WTC11 (cell line): Measurements from ENCODE around the gene MOV10. TPM values are rescaled to one million over a fixed set of nuclear protein-coding genes. Genes with fewer than 3 reads are reported as not detected.

ENCODE experiments used
- ATAC-seq: fragments of 200-7000 bp; cut with Tn5 transposase; 2 replicates; pipeline ENCODE4 v1.10.0; 2021; ENCODE audit warnings: mild to moderate bottlenecking, moderate library complexity
- CTCF ChIA-PET: fragments of 300-600 bp; sonication (Branson Sonifier 250); formaldehyde crosslinking; loops from one replicate; lab custom pipeline; 2021; ENCODE audit warnings: antibody characterized with exemption; lab: Charles Lee
- POLR2A ChIA-PET: fragments of 350-600 bp; sonication (Branson Sonifier 250); formaldehyde crosslinking; loops from one replicate; lab custom pipeline; 2021; ENCODE audit warnings: antibody characterized with exemption; lab: Charles Lee
- DNase-seq: peaks from one replicate; pipeline ENCODE4 v3.0.0; 2021; ENCODE audit warnings: low spot score
- H3K27ac Mint-ChIP-seq: 2 replicates; pipeline ENCODE4 v1.8.0; 2021; ENCODE audit warnings: mixed read lengths
- H3K27me3 Mint-ChIP-seq: 2 replicates; pipeline ENCODE4 v1.8.0; 2021; ENCODE audit warnings: low read depth, mild to moderate bottlenecking, moderate library complexity, mixed read lengths
- H3K36me3 Mint-ChIP-seq: 2 replicates; pipeline ENCODE4 v1.8.0; 2021; ENCODE audit warnings: mixed read lengths
- H3K4me1 Mint-ChIP-seq: 2 replicates; pipeline ENCODE4 v1.8.0; 2022; ENCODE audit warnings: mixed read lengths
- H3K4me3 Mint-ChIP-seq: 2 replicates; pipeline ENCODE4 v1.8.0; 2021; ENCODE audit warnings: mild to moderate bottlenecking, moderate library complexity, mixed read lengths
- H3K9me3 Mint-ChIP-seq: 2 replicates; pipeline ENCODE4 v1.8.0; 2021; ENCODE audit warnings: mixed read lengths
- ARID4B ChIP-seq: sonication (generic); formaldehyde crosslinking; IDR thresholded peaks from 2 replicates; pipeline ENCODE4 v1.8.0; 2023; ENCODE audit warnings: missing genetic modification reagents, mild to moderate bottlenecking, borderline replicate concordance
- CBFB ChIP-seq: sonication (generic); formaldehyde crosslinking; IDR thresholded peaks from 2 replicates; pipeline ENCODE4 v1.8.1; 2022; ENCODE audit warnings: mild to moderate bottlenecking, low read depth, missing genetic modification reagents
- MLX ChIP-seq: sonication (generic); formaldehyde crosslinking; IDR thresholded peaks from 2 replicates; pipeline ENCODE4 v1.8.1; 2023; ENCODE audit warnings: mild to moderate bottlenecking, missing genetic modification reagents, moderate library complexity
- MXD4 ChIP-seq: fragments of 250-450 bp; sonication (Bioruptor Pico); IDR thresholded peaks from 2 replicates; pipeline ENCODE4 v1.8.0; 2021; ENCODE audit warnings: mild to moderate bottlenecking, moderate library complexity, borderline replicate concordance
- OVOL2 ChIP-seq: fragments of 250-450 bp; sonication (Bioruptor Pico); IDR thresholded peaks from 2 replicates; pipeline ENCODE4 v1.9.0; 2021; ENCODE audit warnings: mild to moderate bottlenecking, borderline replicate concordance
- RELA ChIP-seq: sonication (generic); formaldehyde crosslinking; IDR thresholded peaks from 2 replicates; pipeline ENCODE4 v1.8.1; 2022; ENCODE audit warnings: missing genetic modification reagents, mild to moderate bottlenecking, borderline replicate concordance
- TEAD1 ChIP-seq: sonication (generic); formaldehyde crosslinking; IDR thresholded peaks from 2 replicates; pipeline ENCODE4 v1.8.0; 2022; ENCODE audit warnings: mild to moderate bottlenecking, missing genetic modification reagents
- ZNF121 ChIP-seq: sonication (generic); formaldehyde crosslinking; IDR thresholded peaks from 2 replicates; pipeline ENCODE4 v1.8.0; 2023; ENCODE audit warnings: missing genetic modification reagents
- ZNF219 ChIP-seq: sonication (generic); formaldehyde crosslinking; IDR thresholded peaks from 2 replicates; pipeline ENCODE4 v1.8.0; 2023; ENCODE audit warnings: missing genetic modification reagents, mild to moderate bottlenecking, borderline replicate concordance
- total RNA-seq: library from RNA; stranded (reverse); gene quantifications from 3 replicates; pipeline ENCODE4 v1.2.3, GENCODE V29; 2021
- TF ChIP-seq, protein P1 (sequence below): sonication (generic); formaldehyde crosslinking; IDR thresholded peaks from 2 replicates; pipeline ENCODE4 v1.8.1; 2022; ENCODE audit warnings: mild to moderate bottlenecking, moderate library complexity, missing genetic modification reagents
- TF ChIP-seq, protein P2 (sequence below): sonication (generic); formaldehyde crosslinking; conservative IDR thresholded peaks from 2 replicates; pipeline ENCODE4 v1.8.1; 2023; ENCODE audit warnings: mild to moderate bottlenecking, low read depth, missing genetic modification reagents, moderate library complexity

MOV10 gene
- total RNA-seq, 1 experiment from 2014 or later, result 80.7 TPM

- CTCF ChIA-PET, result no interaction called here
- H3K27ac Mint-ChIP-seq, result no peak overlapping the region
- ATAC-seq (no peak), DNase-seq (no peak)
- peaks cover 40% of the 10 kb centered on the region for H3K36me3 Mint-ChIP-seq
- POLR2A ChIA-PET, result no interaction called here
- no peaks in the 10 kb centered on the region for H3K9me3 Mint-ChIP-seq
- H3K4me3 Mint-ChIP-seq, result no peak overlapping the region
- H3K27me3 Mint-ChIP-seq, result no peaks in the 10 kb centered on the region
- TF ChIP-seq ARID4B (CRISPR knock-in tag) (no peak), CBFB (CRISPR knock-in tag) (no peak), ZNF121 (CRISPR knock-in tag) (peak; percentile 69; the same call in 1 of the 2 replicates)
- no peaks in the 10 kb centered on the region for H3K4me1 Mint-ChIP-seq
Measured at GRCh38 chr1:112646225-112646624, 28.2 kb upstream of the MOV10 start.

- DNase-seq (no peak), ATAC-seq (no peak)
- no peaks in the 10 kb centered on the region for H3K4me1 Mint-ChIP-seq
- H3K4me3 Mint-ChIP-seq, result no peak overlapping the region
- H3K36me3 Mint-ChIP-seq, result peaks cover 46% of the 10 kb centered on the region
- H3K9me3 Mint-ChIP-seq, result no peaks in the 10 kb centered on the region
- POLR2A ChIA-PET, result no interaction called here
- H3K27me3 Mint-ChIP-seq, result no peaks in the 10 kb centered on the region
- H3K27ac Mint-ChIP-seq, result no peak overlapping the region
- CTCF ChIA-PET, result no interaction called here
- TF ChIP-seq MLX (no peak), RELA (CRISPR knock-in tag) (no peak), ZNF219 (no peak), MXD4 (CRISPR knock-in tag) (no peak)
- TF ChIP-seq, protein P1, sequence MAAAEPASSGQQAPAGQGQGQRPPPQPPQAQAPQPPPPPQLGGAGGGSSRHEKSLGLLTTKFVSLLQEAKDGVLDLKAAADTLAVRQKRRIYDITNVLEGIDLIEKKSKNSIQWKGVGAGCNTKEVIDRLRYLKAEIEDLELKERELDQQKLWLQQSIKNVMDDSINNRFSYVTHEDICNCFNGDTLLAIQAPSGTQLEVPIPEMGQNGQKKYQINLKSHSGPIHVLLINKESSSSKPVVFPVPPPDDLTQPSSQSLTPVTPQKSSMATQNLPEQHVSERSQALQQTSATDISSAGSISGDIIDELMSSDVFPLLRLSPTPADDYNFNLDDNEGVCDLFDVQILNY (CRISPR knock-in tag), result no peak
- TF ChIP-seq, protein P2, sequence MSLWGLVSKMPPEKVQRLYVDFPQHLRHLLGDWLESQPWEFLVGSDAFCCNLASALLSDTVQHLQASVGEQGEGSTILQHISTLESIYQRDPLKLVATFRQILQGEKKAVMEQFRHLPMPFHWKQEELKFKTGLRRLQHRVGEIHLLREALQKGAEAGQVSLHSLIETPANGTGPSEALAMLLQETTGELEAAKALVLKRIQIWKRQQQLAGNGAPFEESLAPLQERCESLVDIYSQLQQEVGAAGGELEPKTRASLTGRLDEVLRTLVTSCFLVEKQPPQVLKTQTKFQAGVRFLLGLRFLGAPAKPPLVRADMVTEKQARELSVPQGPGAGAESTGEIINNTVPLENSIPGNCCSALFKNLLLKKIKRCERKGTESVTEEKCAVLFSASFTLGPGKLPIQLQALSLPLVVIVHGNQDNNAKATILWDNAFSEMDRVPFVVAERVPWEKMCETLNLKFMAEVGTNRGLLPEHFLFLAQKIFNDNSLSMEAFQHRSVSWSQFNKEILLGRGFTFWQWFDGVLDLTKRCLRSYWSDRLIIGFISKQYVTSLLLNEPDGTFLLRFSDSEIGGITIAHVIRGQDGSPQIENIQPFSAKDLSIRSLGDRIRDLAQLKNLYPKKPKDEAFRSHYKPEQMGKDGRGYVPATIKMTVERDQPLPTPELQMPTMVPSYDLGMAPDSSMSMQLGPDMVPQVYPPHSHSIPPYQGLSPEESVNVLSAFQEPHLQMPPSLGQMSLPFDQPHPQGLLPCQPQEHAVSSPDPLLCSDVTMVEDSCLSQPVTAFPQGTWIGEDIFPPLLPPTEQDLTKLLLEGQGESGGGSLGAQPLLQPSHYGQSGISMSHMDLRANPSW (CRISPR knock-in tag), result no peak
Measured at GRCh38 chr1:112651205-112651604, 23.3 kb upstream of the MOV10 start.

GRCh38 chr1:112665857-112666256, 8.6 kb upstream of the MOV10 start:
- peaks cover 81% of the 10 kb centered on the region for H3K36me3 Mint-ChIP-seq
- ChIA-PET CTCF (no interaction called here), POLR2A (no interaction called here)
- H3K4me1 Mint-ChIP-seq, result peaks cover 15% of the 10 kb centered on the region
- no peaks in the 10 kb centered on the region for H3K27me3 Mint-ChIP-seq
- no peaks in the 10 kb centered on the region for H3K9me3 Mint-ChIP-seq
- DNase-seq (no peak), ATAC-seq (no peak)
- no peak overlapping the region for H3K4me3 Mint-ChIP-seq
- TF ChIP-seq OVOL2 (CRISPR knock-in tag) (no peak), TEAD1 (CRISPR knock-in tag) (no peak), ZNF121 (CRISPR knock-in tag) (peak; percentile 70; the same call in 1 of the 2 replicates)
- TF ChIP-seq, all 79 proteins: peak for 1
- no peak overlapping the region for H3K27ac Mint-ChIP-seq
